CD4-positive, alpha-beta T cell treated with Interleukin-17A for 1 hour (primary cell): ENCODE measurements around the gene SCLT1.
"Not testable (repeated sequence)": the region's sequence is repeated elsewhere in the genome, so short reads cannot be mapped to it uniquely, and the experiment has no call there.

Experiments used
- DNase-seq: peaks from one replicate; pipeline ENCODE4 v3.0.0-alpha.2; 2020

The SCLT1 gene

GRCh38 chr4:129093191-129093920, at the start of gene SCLT1:
TSS of gene SCLT1 (minus strand) at chr4:129093539. CDS start at chr4:129093103, 436 bp downstream.
- peak; percentile 96 for DNase-seq

GRCh38 chr4:129140521-129140920, 47.2 kb upstream of the SCLT1 start:
- DNase-seq, result no peak

- no peak for DNase-seq
Observed at GRCh38 chr4:129138810-129139496, 45.6 kb upstream of the SCLT1 start.

- DNase-seq, result no peak
Observed at GRCh38 chr4:129136433-129136832, 43.1 kb upstream of the SCLT1 start.

GRCh38 chr4:129131343-129131742, 38.0 kb upstream of the SCLT1 start:
- no peak for DNase-seq

- DNase-seq, result no peak
Observed at GRCh38 chr4:129129143-129129542, 35.8 kb upstream of the SCLT1 start.

GRCh38 chr4:129126614-129127013, 33.3 kb upstream of the SCLT1 start:
- DNase-seq, result not testable (repeated sequence)

- no peak for DNase-seq
Observed at GRCh38 chr4:129117705-129118104, 24.4 kb upstream of the SCLT1 start.

- no peak for DNase-seq
Observed at GRCh38 chr4:129113919-129114318, 20.6 kb upstream of the SCLT1 start.

- DNase-seq, result no peak
Observed at GRCh38 chr4:129113434-129113833, 20.1 kb upstream of the SCLT1 start.

GRCh38 chr4:129111919-129112318, 18.6 kb upstream of the SCLT1 start:
- DNase-seq, result no peak

GRCh38 chr4:129110931-129111330, 17.6 kb upstream of the SCLT1 start:
- no peak for DNase-seq

GRCh38 chr4:129109965-129110824, 16.9 kb upstream of the SCLT1 start:
- DNase-seq, result no peak

GRCh38 chr4:129098531-129099001, 5.2 kb upstream of the SCLT1 start:
- DNase-seq, result no peak

- DNase-seq, result peak; percentile 85
Observed at GRCh38 chr4:129095811-129096454, 2.6 kb upstream of the SCLT1 start, which contains the start of gene C4orf33. TSS of gene C4orf33 (plus strand) at chr4:129096152. CDS start at chr4:129102611, 6,459 bp downstream.

- DNase-seq, result no peak
Observed at GRCh38 chr4:129094347-129094746, 1.0 kb upstream of the SCLT1 start.

- DNase-seq, result no peak
Observed at GRCh38 chr4:129092631-129093190, 628 bp downstream of the SCLT1 start.

- DNase-seq, result no peak
Observed at GRCh38 chr4:129087516-129087915, 5.8 kb downstream of the SCLT1 start.

GRCh38 chr4:129085472-129085871, 7.9 kb downstream of the SCLT1 start:
- DNase-seq, result no peak

GRCh38 chr4:129082302-129082701, 11.0 kb downstream of the SCLT1 start:
- DNase-seq, result no peak

- no peak for DNase-seq
Observed at GRCh38 chr4:129080129-129080528, 13.2 kb downstream of the SCLT1 start.

GRCh38 chr4:129077326-129077725, 16.0 kb downstream of the SCLT1 start:
- DNase-seq, result no peak
